ENCODE results near the gene TMUB2. TPM values are rescaled to one million over a fixed set of nuclear protein-coding genes. Genes with fewer than 3 reads are reported as not detected.
"Not testable (repeated sequence)": the region's sequence is repeated elsewhere in the genome, so short reads cannot be mapped to it uniquely, and the experiment has no call there.

The TMUB2 gene
- total RNA-seq, 1 experiment from 2014 or later = 35.1 TPM

DNA sequence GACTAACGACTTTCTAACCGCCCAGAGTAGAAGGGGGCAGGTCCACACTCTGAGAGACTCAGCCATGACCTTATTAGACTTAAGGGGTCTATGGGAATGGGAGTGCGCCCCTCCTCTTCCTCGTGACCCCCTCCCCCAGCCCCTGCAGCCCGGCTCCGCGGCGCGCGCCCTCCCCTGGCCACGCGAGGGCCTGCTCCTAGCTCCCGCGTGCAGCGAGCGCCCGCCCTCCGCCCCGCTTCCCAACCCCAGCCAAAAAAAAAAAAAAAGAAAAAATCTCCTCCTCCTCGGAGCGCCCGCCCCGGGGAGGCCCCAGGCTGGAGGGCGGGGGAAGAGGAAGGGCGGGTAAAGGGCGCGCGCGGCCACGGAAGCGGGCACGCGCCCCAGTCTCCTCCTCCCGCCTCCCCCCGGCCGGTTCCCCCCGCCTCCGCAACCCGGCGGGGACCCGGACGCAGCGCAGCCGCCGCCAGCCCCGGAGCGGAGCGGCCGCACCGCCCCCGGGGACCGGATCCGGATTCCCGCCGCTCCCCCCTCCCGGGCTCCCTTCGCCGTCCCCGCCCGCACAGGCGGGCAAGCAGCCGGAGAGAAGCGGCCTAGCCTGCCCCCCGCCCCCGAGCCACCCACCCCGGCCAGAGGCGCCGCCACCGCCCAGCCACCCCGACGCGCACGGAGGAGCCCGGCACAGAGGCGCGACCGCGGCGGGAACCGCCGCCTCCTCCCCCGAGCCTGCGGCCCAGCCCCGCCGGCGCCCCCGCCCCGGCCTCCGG lies 31.8 kb downstream of the TMUB2 start:
- peak; percentile 89 for DNase-seq (ENCODE audit: low read depth)

DNA sequence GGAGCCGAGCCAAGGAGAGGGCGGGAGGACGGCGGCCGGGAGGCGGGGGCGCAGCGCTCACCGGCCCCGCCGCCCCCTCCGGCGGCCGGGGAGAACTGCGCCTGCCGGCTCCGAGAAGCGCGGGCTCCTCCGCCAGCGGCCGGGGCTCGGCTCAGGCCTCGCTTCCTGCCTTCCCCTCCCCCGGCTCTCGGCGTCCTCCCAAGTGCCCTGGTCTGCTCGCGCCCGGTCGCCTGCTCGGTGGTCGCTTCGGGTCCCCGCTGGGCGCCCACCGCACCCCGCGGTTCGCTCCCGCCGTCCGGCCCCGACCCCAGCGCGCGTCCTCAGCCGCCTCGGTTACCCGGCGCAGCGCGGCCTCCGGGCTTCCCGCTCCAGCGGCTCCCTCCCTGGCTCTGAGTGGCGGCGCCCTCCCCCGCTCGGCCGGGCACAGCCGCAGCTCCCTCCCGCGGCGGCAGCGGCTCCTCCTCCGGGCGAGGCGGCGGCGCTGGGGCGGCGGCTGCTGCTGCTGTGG lies 32.4 kb downstream of the TMUB2 start:
- DNase-seq (ENCODE audit: low read depth) = peak; percentile 54

DNA sequence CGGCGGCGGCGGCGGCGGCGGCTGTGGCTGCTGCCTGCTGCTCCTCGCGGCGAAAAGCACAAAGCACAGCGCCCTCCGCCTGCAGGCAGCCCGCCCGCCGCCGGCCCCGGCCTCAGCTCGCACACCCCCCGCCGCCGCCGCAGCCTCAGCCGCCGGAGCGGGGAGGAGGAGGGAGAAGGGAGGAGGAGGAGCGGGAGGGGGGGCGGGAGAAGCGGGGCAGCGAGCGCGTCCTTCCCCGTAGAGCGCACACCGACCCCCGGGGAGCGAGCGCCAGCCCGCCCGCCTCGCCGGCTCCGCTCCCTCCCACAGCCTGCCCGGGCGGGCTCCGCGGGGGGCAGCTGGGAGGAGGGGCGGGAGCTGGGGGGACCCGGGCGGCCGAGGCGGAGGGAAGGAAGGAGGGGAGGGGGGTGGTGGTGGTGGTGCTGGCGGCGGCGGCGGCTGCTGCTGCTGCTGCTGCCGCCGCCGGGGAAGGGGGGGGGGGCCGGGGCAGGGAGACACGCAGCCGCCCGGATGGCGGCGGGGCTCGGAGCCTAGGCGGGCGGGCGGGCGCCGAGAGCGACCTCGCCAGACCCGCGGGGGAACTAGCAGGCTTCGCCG lies 32.9 kb downstream of the TMUB2 start, which contains the start of gene UBTF:
UBTF (minus strand) TSS at position 60 of the 597 bp plus-strand sequence. CDS start 1,446 bp downstream, outside the sequence.
- DNase-seq (ENCODE audit: low read depth) = no peak

DNA sequence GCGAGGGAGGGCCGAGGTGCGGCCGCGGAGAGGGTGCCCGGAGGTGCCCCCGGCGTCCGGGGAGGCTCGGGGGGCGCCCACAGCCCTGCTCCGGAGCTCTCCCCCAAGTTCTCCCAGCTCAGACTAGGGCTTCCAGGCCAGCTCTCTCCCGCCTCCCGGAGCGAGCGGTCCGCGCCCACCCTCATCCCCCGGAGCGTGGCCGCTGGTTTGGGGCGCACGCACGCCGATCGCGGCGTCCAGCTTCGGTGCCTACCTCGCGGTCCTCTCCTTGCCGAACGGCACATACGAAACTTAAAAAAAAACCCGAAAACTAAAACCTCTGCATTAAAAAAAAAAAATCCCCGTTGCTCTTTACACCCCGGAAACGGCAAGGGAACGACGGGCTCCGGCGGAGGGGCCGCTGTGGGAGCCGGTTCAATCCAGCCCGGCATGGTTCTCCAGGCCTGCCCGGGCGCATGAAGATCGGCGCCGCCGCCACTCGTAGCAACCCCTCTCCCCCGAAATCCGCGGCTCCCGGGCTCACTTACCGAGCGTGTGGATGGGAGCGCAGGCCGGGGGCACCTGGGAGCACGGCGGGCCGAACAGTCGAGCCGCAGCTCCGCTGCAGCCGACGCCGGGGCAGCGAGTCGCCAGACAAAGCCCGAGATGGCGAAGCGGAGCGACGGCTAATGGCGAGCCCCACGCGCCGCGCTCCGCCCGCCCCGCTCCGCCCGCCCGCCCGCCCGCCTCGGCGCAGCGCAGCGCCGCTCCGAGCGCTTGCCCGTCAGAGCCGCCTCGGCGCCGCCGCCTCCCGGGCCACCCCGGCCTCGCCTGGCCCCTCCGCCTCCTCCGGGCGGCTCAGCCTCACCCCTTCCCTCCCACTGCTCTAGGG lies 33.7 kb downstream of the TMUB2 start:
- no peak for DNase-seq (ENCODE audit: low read depth)

DNA sequence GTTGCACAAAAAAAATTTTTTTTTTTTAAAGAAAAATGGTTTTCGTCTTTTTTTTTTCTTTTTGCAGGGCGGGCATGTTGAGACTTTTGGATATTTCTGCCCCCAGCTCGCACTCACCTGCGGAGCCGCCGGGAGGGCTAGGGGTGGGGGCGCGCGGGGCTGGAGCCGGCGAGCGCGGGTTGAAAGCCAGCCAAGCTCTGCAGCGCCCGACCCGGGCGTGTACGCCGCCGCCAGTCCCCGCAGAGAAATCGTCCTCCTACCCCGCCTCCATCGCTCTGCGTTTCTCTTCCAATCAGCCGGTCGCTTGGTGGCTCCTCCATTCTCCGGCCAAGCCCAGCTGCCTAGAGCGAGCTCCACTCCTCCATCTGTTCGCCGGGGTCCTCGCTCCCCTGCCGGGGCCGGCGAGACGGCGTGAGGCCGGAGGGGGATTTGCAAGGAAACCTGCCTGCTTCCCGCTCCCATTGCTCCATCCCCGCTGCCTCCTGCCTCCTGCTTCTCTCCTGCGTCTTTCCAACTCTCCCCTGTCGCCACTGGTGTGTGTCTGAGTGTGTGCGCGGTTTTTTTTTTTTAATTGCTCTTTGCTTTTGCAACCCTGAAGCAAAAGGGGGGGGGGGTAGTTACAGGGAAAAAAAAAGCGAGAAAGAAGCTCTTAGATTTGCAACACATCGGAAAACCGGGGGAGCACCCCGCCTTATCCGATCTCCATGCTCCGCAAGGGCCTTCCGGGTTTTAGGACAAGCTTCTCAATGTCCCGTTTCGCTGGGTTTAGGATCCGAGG lies 34.5 kb downstream of the TMUB2 start:
- DNase-seq (ENCODE audit: low read depth) = peak; percentile 71

DNA sequence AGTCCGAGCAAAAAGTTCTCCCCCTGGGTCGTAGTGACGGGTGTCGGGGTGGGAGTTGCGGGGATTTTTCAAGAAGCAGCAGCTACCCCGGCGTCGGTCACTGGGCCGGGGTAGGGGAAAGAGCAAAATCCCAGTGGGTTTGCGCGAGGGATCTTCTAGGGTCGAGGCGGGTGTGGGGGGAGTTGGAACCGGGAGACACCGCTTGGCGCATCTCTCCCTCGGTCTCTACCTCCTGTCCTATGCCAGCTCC lies 35.0 kb downstream of the TMUB2 start:
- no peak for DNase-seq (ENCODE audit: low read depth)

DNA sequence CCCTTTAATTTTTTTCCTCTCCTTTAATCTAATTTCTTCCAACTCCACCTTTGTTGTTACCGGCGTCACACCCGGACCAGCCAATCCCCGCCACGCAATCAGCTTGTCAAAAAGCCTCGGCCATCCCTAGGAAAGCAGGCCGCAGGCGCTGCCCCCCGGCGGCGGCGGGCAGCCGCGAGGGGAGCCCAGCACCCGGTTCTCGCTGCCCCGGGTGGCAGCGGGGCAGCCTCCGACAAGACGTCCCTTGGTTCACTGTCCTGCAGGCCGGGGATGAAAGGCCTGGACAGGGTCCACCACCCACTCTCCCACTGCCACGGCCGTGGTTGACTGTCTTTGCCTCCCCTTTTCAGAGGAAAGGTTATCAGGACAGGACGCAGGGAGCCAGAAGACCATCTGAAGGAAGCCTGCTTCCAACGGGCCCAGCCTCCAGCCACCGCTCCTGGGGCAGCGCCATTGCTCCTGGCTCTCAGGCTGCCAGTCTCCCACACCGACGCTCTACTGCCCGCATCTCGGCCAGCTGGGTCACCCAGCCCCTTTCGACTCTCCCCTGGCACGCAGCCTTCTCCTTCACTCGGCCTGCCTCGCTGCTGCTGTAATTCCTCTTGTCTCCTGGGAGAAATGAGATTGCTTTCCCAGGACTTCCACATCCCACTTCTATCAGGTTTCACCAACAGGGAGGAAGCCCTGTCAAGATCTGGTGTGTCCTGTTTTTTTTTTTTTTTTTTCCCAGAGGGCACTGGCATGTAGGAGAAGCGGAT lies 35.5 kb downstream of the TMUB2 start:
- DNase-seq (ENCODE audit: low read depth) = peak; percentile 56

DNA sequence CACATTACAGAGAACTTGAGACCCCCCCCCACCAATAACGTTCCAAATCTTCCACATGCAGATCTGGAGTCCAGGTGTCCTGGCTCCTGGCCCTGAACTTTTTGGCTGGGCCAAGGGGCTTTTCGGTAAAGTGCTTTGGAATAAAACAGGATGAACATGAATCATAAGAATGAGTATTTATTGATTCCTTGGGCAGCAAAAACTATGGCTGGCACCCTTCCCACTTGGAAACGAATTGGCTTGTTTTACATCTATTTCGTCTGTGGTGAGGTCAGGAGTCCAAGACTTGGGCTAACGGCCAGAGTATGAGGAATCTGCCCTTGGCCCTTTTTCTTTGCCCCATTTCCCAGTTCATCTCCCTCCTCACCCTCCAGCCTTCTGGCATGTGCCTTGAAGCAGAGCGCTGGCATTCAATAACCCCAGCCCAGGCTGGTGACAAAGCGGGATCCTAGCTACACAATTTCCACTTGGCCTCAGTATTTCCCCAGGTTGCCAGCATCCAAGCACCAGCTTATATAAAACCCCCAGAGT lies 36.8 kb downstream of the TMUB2 start:
- DNase-seq (ENCODE audit: low read depth) = peak; percentile 31

DNA sequence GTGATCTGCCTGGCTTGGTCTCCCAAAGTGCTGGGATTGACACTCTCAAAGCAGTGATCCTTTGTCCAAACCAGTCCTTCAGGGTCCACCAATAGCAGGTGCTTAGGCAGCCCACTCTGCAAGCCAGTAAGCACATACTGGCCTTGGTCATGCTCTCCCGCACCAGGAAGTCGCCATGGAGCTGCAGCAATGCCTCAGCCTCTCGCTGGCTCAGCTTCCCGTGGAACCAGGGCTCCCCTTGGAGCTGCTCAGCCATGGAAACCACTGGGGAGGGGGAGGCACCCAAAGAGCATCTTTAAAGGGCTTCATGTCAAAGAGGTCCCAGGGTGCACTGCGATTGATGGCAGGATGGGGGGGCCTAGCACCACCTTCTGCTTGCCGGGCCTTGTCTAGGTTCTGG lies 42.3 kb downstream of the TMUB2 start:
- no peak for DNase-seq (ENCODE audit: low read depth)

DNA sequence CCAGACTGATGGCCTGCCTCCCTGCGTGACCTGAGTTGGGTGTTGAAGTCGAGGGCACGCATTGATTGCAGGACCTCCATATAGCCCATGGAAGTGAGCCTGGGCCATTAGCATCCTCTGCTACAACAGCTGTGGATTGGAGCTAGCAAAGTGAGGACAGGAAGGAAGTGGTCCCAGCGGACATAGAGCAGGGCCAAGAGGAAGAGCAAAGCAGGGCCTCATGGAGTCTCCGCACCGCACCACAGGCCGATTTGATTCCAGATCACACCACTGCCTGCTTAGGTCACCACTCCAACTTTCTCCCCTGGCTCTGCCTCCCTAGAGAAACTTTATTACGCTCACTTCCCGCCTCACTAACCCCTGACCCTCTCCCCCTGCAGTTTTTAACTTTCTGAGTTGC lies 43.4 kb downstream of the TMUB2 start:
- no peak for DNase-seq (ENCODE audit: low read depth)

DNA sequence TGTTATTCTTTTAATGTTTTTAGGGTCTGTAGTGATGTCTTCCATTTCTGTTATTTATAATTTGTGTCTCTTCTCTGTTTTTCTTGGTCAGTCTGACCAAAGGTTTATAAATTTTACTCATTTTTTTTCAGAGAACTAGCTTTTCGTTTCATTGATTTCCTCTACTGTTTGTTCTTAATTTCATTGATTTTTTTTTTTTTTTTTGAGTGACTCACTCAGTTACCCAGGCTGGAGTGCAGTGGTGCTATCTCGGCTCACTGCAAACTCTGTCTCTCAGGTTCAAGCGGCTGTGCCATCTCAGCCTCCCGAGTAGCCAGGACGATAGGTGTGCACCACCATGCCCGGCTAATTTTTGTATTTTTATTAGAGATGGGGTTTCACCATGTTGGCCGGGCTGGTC lies 45.3 kb downstream of the TMUB2 start:
- no peak for DNase-seq (ENCODE audit: low read depth)

DNA sequence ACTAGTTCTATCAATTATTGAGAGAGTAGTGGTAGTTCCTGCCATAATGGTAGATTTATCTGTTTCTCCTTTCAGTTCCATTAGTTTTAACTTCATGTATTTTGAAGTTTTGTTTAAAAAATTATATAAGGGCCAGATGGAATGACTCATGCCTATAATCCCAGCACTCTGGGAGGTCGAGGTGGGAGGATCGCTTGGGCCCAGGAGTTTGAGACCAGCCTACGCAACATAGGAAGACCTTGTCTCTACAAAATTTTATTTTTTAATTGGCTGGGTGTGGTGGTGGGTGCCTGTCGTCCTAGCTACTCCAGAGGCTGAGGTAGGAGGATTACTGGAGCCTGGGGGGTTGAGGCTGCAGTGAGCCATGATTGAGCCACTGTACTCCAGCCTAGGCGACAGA lies 46.8 kb downstream of the TMUB2 start:
- no peak for DNase-seq (ENCODE audit: low read depth)

DNA sequence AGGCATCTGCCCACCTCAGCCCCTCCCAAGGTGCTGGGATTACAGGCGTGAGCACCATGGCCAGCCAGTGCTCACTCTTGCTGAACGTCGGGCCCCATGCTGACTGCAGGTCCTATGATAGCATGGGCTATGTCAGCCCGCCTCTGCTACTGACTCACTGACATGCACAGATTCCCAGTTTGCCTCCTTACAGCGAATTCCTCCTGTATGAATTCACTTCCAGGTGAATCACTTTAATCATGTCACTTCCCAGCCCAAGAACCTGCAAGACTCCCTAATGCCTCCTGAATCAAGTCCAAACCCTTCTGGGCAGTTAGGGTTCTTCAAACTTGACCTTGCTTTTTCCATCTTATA lies 48.8 kb downstream of the TMUB2 start:
- peak; percentile 85 for DNase-seq (ENCODE audit: low read depth)

DNA sequence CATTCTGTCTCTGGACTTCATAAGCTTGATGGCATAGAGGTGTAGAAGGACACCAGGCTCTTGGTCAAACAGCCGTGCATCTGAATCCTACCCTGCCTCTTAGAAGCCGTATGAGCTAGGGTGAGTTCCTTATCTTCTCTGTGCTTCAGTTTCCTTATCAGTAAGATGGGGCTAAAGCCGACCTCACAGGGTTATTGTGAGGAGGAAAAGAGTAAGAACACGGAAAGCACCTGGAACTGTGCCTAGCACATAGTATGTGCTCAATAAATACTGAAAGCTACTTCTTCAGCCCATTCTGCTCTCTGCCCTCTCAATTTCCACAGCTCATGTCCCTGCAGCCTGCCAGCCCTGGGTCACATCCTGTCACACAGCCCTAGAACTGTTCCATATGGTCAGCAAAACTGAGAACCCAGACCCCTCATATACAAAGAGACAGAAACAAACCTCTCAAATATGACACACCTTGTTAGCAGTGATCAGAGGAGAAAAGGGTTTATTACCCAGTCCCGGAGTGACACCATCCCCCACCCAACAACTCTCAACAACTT lies 49.7 kb downstream of the TMUB2 start:
- DNase-seq (ENCODE audit: low read depth) = no peak

DNA sequence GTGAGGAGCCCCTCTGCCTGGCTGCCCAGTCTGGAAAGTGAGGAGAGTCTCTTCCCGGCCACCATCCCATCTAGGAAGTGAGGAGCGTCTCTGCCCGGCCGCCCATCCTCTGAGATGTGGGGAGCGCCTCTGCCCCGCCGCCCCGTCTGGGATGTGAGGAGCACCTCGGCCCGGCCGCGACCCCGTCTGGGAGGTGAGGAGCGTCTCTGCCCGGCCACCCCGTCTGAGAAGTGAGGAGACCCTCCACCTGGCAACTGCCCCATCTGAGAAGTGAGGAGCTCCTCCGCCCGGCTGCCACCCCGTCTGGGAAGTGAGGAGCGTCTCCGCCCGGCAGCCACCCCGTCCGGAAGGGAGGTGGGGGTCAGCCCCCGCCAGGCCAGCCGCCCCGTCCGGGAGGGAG lies 51.1 kb downstream of the TMUB2 start:
- not testable (repeated sequence) for DNase-seq (ENCODE audit: low read depth)

DNA sequence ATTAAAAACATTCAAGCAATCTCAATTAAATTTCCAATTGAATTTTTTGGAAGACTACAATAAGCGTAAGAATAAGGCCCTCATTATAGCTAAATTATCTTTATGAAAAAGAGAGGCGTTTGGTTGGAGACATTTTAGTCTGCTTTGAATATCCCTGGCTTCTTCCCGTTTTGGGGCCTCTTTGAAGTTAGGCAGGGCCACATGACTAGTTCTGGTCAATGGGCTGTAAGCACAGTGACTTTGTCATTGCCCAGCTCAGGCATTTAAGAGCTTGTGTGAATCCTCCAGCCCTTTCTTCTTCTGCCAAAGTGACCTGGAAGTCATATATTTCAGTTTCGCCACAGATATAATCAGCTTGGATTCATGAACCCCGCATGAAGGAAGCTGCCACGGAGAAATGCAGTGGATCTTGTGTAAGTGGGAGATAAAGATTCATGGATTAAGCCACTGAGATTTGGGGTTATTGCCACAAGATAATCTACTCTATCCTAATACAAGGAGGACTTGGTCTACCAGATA lies 54.4 kb downstream of the TMUB2 start:
- no peak for DNase-seq (ENCODE audit: low read depth)
